K562 (cell line): Measurements from ENCODE around the gene SMNDC1. TPM values are rescaled to one million over a fixed set of nuclear protein-coding genes. Genes with fewer than 3 reads are reported as not detected.
A peak's percentile ranks its signal among the peaks of the same experiment; 100 is the strongest.

Experiments used
- FOXA1 ChIP-seq: fragments of 450-650 bp; IDR thresholded peaks from 2 replicates; pipeline ENCODE4 v1.6.1; 2016; ENCODE audit warnings: mild to moderate bottlenecking, borderline replicate concordance
- HDAC6 ChIP-seq: IDR thresholded peaks from 2 replicates; pipeline ENCODE4 v1.6.1; 2012; ENCODE audit warnings: low read depth, mild to moderate bottlenecking, control low read depth, inconsistent platforms, low read length, moderate library complexity
- KAT7 ChIP-seq: sonication (generic); formaldehyde crosslinking; IDR thresholded peaks from 2 replicates; pipeline ENCODE4 v1.8.0; 2022; ENCODE audit warnings: missing genetic modification reagents, mild to moderate bottlenecking, borderline replicate concordance
- KLF6 ChIP-seq: fragments of 250-450 bp; sonication (Bioruptor Pico); IDR thresholded peaks from 2 replicates; pipeline ENCODE4 v1.4.0; 2020; ENCODE audit warnings: mild to moderate bottlenecking, moderate library complexity, borderline replicate concordance
- MYC ChIP-seq, 2 experiments: fragments of 250-450 bp in 1 of 2; sonication (Bioruptor Pico) in 1 of 2; IDR thresholded peaks; 2 replicates each; pipeline versions ENCODE4 v1.5.1 to v1.6.1; 2012 to 2021; ENCODE audit warnings: low read depth in 2 of 2, borderline replicate concordance in 1 of 2, improper control_type of control experiment in 1 of 2, low read length in 1 of 2, mild to moderate bottlenecking in 1 of 2, moderate library complexity in 1 of 2
- NCOA4 ChIP-seq: fragments of 450-650 bp; IDR thresholded peaks from 2 replicates; pipeline ENCODE4 v1.6.1; 2018; ENCODE audit warnings: mild to moderate bottlenecking; ENCODE audit not compliant: partially characterized antibody
- NR4A1 ChIP-seq, 2 experiments: fragments of 250-450 bp in 1 of 2; fragments of 450-650 bp in 1 of 2; sonication (Bioruptor Pico) in 1 of 2; IDR thresholded peaks; 2 replicates each; pipeline versions ENCODE4 v1.4.0 to v1.6.1; 2016 to 2020; ENCODE audit warnings: mild to moderate bottlenecking in 2 of 2, missing compliant biosample characterization in 1 of 2, missing genetic modification characterization in 1 of 2, moderate library complexity in 1 of 2
- TFAM ChIP-seq: fragments of 250-450 bp; sonication (Bioruptor Pico); conservative IDR thresholded peaks from 2 replicates; pipeline ENCODE4 v1.5.0; 2021; ENCODE audit warnings: mild to moderate bottlenecking, moderate library complexity
- USF1 ChIP-seq: sonication (generic); formaldehyde crosslinking; IDR thresholded peaks from 2 replicates; pipeline ENCODE4 v1.9.0; 2022; ENCODE audit warnings: mild to moderate bottlenecking, missing genetic modification reagents
- ZBTB33 ChIP-seq: sonication (generic); formaldehyde crosslinking; IDR thresholded peaks from 2 replicates; pipeline ENCODE4 v1.8.1; 2023; ENCODE audit warnings: mild to moderate bottlenecking, missing genetic modification reagents
- ZNF212 ChIP-seq: fragments of 450-650 bp; formaldehyde crosslinking; IDR thresholded peaks from 2 replicates; pipeline ENCODE4 v1.4.0; 2020; ENCODE audit warnings: mild to moderate bottlenecking
- ZNF239 ChIP-seq: fragments of 250-450 bp; sonication (Bioruptor Pico); IDR thresholded peaks from 2 replicates; pipeline ENCODE4 v1.4.0; 2020; ENCODE audit warnings: mild to moderate bottlenecking
- ZNF407 ChIP-seq: fragments of 450-650 bp; IDR thresholded peaks from 2 replicates; pipeline ENCODE4 v1.6.1; 2016; ENCODE audit warnings: low read depth
- polyA plus RNA-seq, 8 experiments: library from polyadenylated mRNA; depleted of rRNA in 4 of 8; stranded (reverse) in 5 of 8; unstranded in 3 of 8; fragments of >200 nt; fragmentation: Nextera tagmentation in 2 of 8; fragmentation: Illumina TruSeq in 1 of 8; extraction: Ambion mirVana in 2 of 8; extraction: Trizol in 1 of 8; gene quantifications; 2 replicates each; pipeline versions ENCODE4 v1.2.1 to v1.2.3, GENCODE V29; 2011 to 2014; ENCODE audit warnings: inconsistent platforms in 1 of 8, missing spikeins in 1 of 8
- total RNA-seq, 7 experiments: library from RNA; depleted of rRNA in 6 of 7; stranded (reverse); fragments of >200 nt in 6 of 7; fragmentation: Illumina TruSeq in 2 of 7; extraction: Trizol in 2 of 7; gene quantifications; 2 replicates each; pipeline versions ENCODE4 v1.2.1 to v1.2.3, GENCODE V29; 2011 to 2021; ENCODE audit warnings: low replicate concordance in 1 of 7
- TF ChIP-seq, protein P1 (sequence below): sonication (generic); formaldehyde crosslinking; IDR thresholded peaks from 2 replicates; pipeline ENCODE4 v1.8.1; 2022; ENCODE audit warnings: missing genetic modification reagents

SMNDC1 gene
- total and polyA plus RNA-seq, 9 of the 15 experiments (the other 6 are each of a cell fraction or from before 2014, with no cell fraction given), result 6.8 to 35.8 (median 12.3) TPM

GRCh38 chr10:110305767-110306451 is 1.2 kb upstream of the SMNDC1 start (continued):
- TF ChIP-seq HDAC6, result no peak
- TF ChIP-seq ZBTB33 (CRISPR knock-in tag), result peak; percentile 83
- TF ChIP-seq KLF6 (CRISPR knock-in tag), result no peak
- TF ChIP-seq USF1, result no peak
- TF ChIP-seq ZNF407, result no peak
- peak; percentile 63 for TF ChIP-seq MYC (IDR thresholded peaks at IDR 0.05; ENCODE audit: low read depth, low read length)
- TF ChIP-seq MYC (CRISPR knock-in tag; IDR thresholded peaks at IDR 0.05; ENCODE audit: borderline replicate concordance, low read depth), result no peak
- TF ChIP-seq, protein P1, sequence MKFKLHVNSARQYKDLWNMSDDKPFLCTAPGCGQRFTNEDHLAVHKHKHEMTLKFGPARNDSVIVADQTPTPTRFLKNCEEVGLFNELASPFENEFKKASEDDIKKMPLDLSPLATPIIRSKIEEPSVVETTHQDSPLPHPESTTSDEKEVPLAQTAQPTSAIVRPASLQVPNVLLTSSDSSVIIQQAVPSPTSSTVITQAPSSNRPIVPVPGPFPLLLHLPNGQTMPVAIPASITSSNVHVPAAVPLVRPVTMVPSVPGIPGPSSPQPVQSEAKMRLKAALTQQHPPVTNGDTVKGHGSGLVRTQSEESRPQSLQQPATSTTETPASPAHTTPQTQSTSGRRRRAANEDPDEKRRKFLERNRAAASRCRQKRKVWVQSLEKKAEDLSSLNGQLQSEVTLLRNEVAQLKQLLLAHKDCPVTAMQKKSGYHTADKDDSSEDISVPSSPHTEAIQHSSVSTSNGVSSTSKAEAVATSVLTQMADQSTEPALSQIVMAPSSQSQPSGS (CRISPR knock-in tag), result no peak
- TF ChIP-seq TFAM (CRISPR knock-in tag), result no peak
- TF ChIP-seq KAT7, result no peak
- no peak for TF ChIP-seq ZNF212 (CRISPR knock-in tag)
- no peak for TF ChIP-seq NR4A1 (CRISPR knock-in tag; IDR thresholded peaks at IDR 0.05)
- no peak for TF ChIP-seq NR4A1 (tag; IDR thresholded peaks at IDR 0.05)
- no peak for TF ChIP-seq NCOA4
- no peak for TF ChIP-seq FOXA1
- no peak for TF ChIP-seq ZNF239
